DND-41 (cell line): Measurements from ENCODE around the gene DTX2.
A peak's percentile ranks its signal among the peaks of the same experiment; 100 is the strongest.
"Not testable (repeated sequence)": the region's sequence is repeated elsewhere in the genome, so short reads cannot be mapped to it uniquely, and the experiment has no call there.

ENCODE experiments used
- ATAC-seq: fragments of 200-7000 bp; cut with Tn5 transposase; 3 replicates; pipeline ENCODE4 v1.9.1; 2021; ENCODE audit warnings: low read depth; ENCODE audit not compliant: insufficient read depth
- DNase-seq: peaks from one replicate; pipeline ENCODE4 v3.0.0-alpha.2; 2020
- H2AFZ ChIP-seq: 2 replicates; pipeline ENCODE4 v1.6.0; 2012; ENCODE audit warnings: low read depth, low read length
- H3K27ac ChIP-seq: 2 replicates; pipeline ENCODE4 v1.5.1; 2012; ENCODE audit warnings: low read length, inconsistent platforms
- H3K27me3 ChIP-seq: fragments of 200-600 bp; sonication (generic); 2 replicates; pipeline ENCODE4 v1.6.0; 2012; ENCODE audit warnings: low read length, mild to moderate bottlenecking, inconsistent platforms; ENCODE audit not compliant: insufficient read depth, poor library complexity
- H3K36me3 ChIP-seq: 2 replicates; pipeline ENCODE4 v1.5.1; 2012; ENCODE audit warnings: low read length, inconsistent platforms; ENCODE audit not compliant: insufficient read depth
- H3K4me1 ChIP-seq: 2 replicates; pipeline ENCODE4 v1.5.1; 2012; ENCODE audit warnings: mild to moderate bottlenecking, low read length; ENCODE audit not compliant: insufficient read depth
- H3K4me2 ChIP-seq: 2 replicates; pipeline ENCODE4 v1.6.0; 2012; ENCODE audit warnings: mild to moderate bottlenecking, moderate library complexity, low read length, inconsistent platforms; ENCODE audit not compliant: insufficient read depth
- H3K4me3 ChIP-seq, 2 experiments: fragments of 200-600 bp in 1 of 2; shearing (Covaris generic) in 1 of 2; 2 replicates each; pipeline ENCODE4 v1.5.1; 2012 to 2016; ENCODE audit warnings: inconsistent platforms in 2 of 2, low read length in 2 of 2, mild to moderate bottlenecking in 2 of 2, low read depth in 1 of 2, moderate library complexity in 1 of 2
- H3K79me2 ChIP-seq: 2 replicates; pipeline ENCODE4 v1.6.0; 2012; ENCODE audit warnings: low read length, inconsistent platforms; ENCODE audit not compliant: insufficient read depth
- H3K9ac ChIP-seq: 2 replicates; pipeline ENCODE4 v1.6.0; 2012; ENCODE audit warnings: low read depth, mild to moderate bottlenecking, inconsistent platforms, low read length, moderate library complexity
- H3K9me3 ChIP-seq: 2 replicates; pipeline ENCODE4 v1.5.1; 2012; ENCODE audit warnings: low read length, moderate library complexity, mild to moderate bottlenecking, inconsistent platforms; ENCODE audit not compliant: insufficient read depth, severe bottlenecking
- H4K20me1 ChIP-seq: 2 replicates; pipeline ENCODE4 v1.6.0; 2012; ENCODE audit warnings: low read length; ENCODE audit not compliant: insufficient read depth
- CTCF ChIP-seq: IDR thresholded peaks from 2 replicates; pipeline ENCODE4 v1.5.1; 2012; ENCODE audit warnings: borderline replicate concordance, low read length, moderate library complexity, mild to moderate bottlenecking; ENCODE audit not compliant: poor library complexity, severe bottlenecking; ENCODE audit errors: extremely low read depth
- EZH2 ChIP-seq: IDR thresholded peaks from 3 replicates; pipeline ENCODE4 v1.6.1; 2012; ENCODE audit warnings: borderline replicate concordance, low read depth, mild to moderate bottlenecking, moderate library complexity, low read length, inconsistent platforms; ENCODE audit not compliant: severe bottlenecking

Gene DTX2

GRCh38 chr7:76461464-76462101, at the start of gene DTX2:
Gene DTX2 (plus strand): TSS chr7:76461709. CDS start chr7:76480510, 18,801 bp downstream.
- DNase-seq, result peak; percentile 67
- not testable (repeated sequence) for H3K27me3 ChIP-seq, H4K20me1 ChIP-seq, H3K36me3 ChIP-seq, H3K4me2 ChIP-seq, H3K79me2 ChIP-seq, H3K9me3 ChIP-seq, H3K4me1 ChIP-seq
- H2AFZ ChIP-seq, result peak within 1 kb of the TSS; percentile 64; the same call in 1 of the 2 replicates
- peak within 1 kb of the TSS; percentile 41 to 58; a peak in 3 of 4 replicates for H3K4me3 ChIP-seq
- ATAC-seq, result peak; percentile 97
- peak within 1 kb of the TSS; percentile 70 for H3K27ac ChIP-seq
- peak within 1 kb of the TSS; percentile 50 for H3K9ac ChIP-seq

- Histone ChIP-seq H3K79me2 (no peaks in the 10 kb centered on the region), H3K9ac (no peak overlapping the region), H4K20me1 (no peaks in the 10 kb centered on the region), H2AFZ (no peak overlapping the region), H3K27me3 (no peaks in the 10 kb centered on the region), H3K27ac (no peak overlapping the region), H3K9me3 (no peaks in the 10 kb centered on the region), H3K36me3 (no peaks in the 10 kb centered on the region), H3K4me1 (no peaks in the 10 kb centered on the region), H3K4me3 (no peak overlapping the region), H3K4me2 (no peak overlapping the region)
- ATAC-seq (no peak), DNase-seq (no peak)
- TF ChIP-seq EZH2 (no peak), CTCF (no peak)
These were observed 49.3 kb upstream of the DTX2 start for GRCh38 chr7:76412249-76412648.

- H3K27me3 ChIP-seq, H3K79me2 ChIP-seq, H3K9ac ChIP-seq, H3K36me3 ChIP-seq, H2AFZ ChIP-seq, H4K20me1 ChIP-seq, H3K4me2 ChIP-seq, H3K27ac ChIP-seq, H3K4me1 ChIP-seq, H3K9me3 ChIP-seq, DNase-seq, ATAC-seq, H3K4me3 ChIP-seq: not testable (repeated sequence)
These were observed 43.7 kb upstream of the DTX2 start for GRCh38 chr7:76417654-76418310.

- ATAC-seq, H2AFZ ChIP-seq, H3K9me3 ChIP-seq, H3K4me1 ChIP-seq, H3K27ac ChIP-seq, H3K79me2 ChIP-seq, H3K4me3 ChIP-seq, H3K36me3 ChIP-seq, H3K9ac ChIP-seq, DNase-seq, H4K20me1 ChIP-seq, H3K4me2 ChIP-seq: not testable (repeated sequence)
- peaks cover 10% of the 10 kb centered on the region for H3K27me3 ChIP-seq
These were observed 40.4 kb upstream of the DTX2 start for GRCh38 chr7:76421097-76421496.
